Measurements from ENCODE around the gene CDH13. TPM values are rescaled to one million over a fixed set of nuclear protein-coding genes. Genes with fewer than 3 reads are reported as not detected.

The CDH13 gene
- total and polyA plus RNA-seq, 2 experiments from 2014 or later: 1.6 to 4.4 TPM

DNA sequence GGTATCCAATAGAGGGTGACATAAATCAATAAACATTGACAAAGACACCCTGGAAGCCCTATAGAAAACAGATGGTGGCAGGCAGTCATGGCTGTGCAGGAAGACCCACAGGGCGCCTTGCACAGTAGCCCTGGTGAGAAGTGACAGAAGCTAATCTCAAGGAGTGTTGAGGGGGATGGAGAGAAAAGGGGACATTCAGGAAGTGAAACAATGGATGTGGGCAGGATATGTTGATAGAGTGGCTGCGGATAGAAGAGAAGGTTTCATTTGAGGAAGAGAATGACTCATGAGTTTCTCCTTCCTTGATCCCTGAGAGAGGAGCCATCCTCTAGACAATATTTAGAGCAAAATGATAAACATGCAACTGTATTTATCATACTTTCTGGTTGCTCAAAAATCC is 712.2 kb downstream of the CDH13 start (continued):
- TF ChIP-seq, protein P1, sequence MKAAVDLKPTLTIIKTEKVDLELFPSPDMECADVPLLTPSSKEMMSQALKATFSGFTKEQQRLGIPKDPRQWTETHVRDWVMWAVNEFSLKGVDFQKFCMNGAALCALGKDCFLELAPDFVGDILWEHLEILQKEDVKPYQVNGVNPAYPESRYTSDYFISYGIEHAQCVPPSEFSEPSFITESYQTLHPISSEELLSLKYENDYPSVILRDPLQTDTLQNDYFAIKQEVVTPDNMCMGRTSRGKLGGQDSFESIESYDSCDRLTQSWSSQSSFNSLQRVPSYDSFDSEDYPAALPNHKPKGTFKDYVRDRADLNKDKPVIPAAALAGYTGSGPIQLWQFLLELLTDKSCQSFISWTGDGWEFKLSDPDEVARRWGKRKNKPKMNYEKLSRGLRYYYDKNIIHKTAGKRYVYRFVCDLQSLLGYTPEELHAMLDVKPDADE (IDR thresholded peaks at IDR 0.05): no peak
- TF ChIP-seq STAT1 (IDR thresholded peaks at IDR 0.05; ENCODE audit: unreplicated experiment) (no peak), CREB1 (CRISPR knock-in tag; IDR thresholded peaks at IDR 0.05; ENCODE audit: low read depth) (no peak), EZH2phosphoT487 (IDR thresholded peaks at IDR 0.05; ENCODE audit: unreplicated experiment) (no peak)
- TF ChIP-seq, protein P2, sequence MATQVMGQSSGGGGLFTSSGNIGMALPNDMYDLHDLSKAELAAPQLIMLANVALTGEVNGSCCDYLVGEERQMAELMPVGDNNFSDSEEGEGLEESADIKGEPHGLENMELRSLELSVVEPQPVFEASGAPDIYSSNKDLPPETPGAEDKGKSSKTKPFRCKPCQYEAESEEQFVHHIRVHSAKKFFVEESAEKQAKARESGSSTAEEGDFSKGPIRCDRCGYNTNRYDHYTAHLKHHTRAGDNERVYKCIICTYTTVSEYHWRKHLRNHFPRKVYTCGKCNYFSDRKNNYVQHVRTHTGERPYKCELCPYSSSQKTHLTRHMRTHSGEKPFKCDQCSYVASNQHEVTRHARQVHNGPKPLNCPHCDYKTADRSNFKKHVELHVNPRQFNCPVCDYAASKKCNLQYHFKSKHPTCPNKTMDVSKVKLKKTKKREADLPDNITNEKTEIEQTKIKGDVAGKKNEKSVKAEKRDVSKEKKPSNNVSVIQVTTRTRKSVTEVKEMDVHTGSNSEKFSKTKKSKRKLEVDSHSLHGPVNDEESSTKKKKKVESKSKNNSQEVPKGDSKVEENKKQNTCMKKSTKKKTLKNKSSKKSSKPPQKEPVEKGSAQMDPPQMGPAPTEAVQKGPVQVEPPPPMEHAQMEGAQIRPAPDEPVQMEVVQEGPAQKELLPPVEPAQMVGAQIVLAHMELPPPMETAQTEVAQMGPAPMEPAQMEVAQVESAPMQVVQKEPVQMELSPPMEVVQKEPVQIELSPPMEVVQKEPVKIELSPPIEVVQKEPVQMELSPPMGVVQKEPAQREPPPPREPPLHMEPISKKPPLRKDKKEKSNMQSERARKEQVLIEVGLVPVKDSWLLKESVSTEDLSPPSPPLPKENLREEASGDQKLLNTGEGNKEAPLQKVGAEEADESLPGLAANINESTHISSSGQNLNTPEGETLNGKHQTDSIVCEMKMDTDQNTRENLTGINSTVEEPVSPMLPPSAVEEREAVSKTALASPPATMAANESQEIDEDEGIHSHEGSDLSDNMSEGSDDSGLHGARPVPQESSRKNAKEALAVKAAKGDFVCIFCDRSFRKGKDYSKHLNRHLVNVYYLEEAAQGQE (IDR thresholded peaks at IDR 0.05; ENCODE audit: unreplicated experiment): no peak

DNA sequence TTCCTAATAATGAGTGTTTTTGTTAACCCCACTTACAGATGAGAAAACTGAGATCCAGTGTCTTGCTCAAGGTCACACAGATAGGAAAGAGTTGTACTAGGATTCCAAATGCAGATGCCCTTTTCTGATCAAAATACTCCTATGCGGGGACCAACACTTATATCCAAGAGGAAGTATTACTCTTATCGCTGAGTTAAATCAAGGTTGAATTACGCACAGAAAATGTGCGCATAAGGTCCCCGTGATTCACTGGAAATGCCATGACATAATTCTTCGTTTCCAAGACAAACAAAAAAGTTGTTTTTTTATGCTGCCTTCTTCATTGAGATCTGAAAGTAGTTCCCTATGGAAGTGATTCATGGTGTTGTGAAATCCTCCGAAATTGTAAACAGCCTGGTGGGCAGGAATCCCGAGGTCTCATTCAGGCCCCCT is 717.2 kb downstream of the CDH13 start:
- Histone ChIP-seq H2AFZ (no peak overlapping the region), H3K79me2 (replicated peaks; ENCODE audit: insufficient read depth) (no peaks in the 10 kb centered on the region), H3K4me3 (no peak overlapping the region), H3K36me3 (ENCODE audit: insufficient read depth) (no peaks in the 10 kb centered on the region), H4K20me1 (replicated peaks; ENCODE audit: insufficient read depth) (no peaks in the 10 kb centered on the region), H3K27ac (ENCODE audit: low read depth) (no peak overlapping the region), H3F3A (replicated peaks; ENCODE audit: low read depth) (no peaks in the 10 kb centered on the region), H3K4me2 (no peak overlapping the region), H3K9me2 (ENCODE audit: insufficient read depth) (peaks cover under 1% of the 10 kb centered on the region; the same call in 1 of the 2 replicates), H3K4me1 (ENCODE audit: insufficient read depth) (peaks cover 16% of the 10 kb centered on the region), H3K27me3 (ENCODE audit: insufficient read depth) (no peaks in the 10 kb centered on the region)
- Mint-ChIP-seq H3K4me3 (no peak overlapping the region), H3K36me3 (ENCODE audit: low read depth) (no peaks in the 10 kb centered on the region), H3K4me1 (peaks cover 13% of the 10 kb centered on the region), H3K27me3 (ENCODE audit: insufficient read depth, low read depth, poor library complexity) (no peaks in the 10 kb centered on the region), H3K27ac (0 out of 2 replicates have a peak overlapping the region, but pooled peaks have one; percentile 61), H3K9me3 (no peaks in the 10 kb centered on the region)
- no peak for ATAC-seq
- no peak for DNase-seq (ENCODE audit: low spot score)
- TF ChIP-seq CREB1 (CRISPR knock-in tag; IDR thresholded peaks at IDR 0.05; ENCODE audit: low read depth) (no peak), POLR2AphosphoS5 (IDR thresholded peaks at IDR 0.05; ENCODE audit: low read depth) (no peak), ZNF331 (CRISPR knock-in tag; IDR thresholded peaks at IDR 0.05; ENCODE audit: low read depth) (no peak), EZH2phosphoT487 (IDR thresholded peaks at IDR 0.05; ENCODE audit: unreplicated experiment) (no peak), EZH2 (IDR thresholded peaks at IDR 0.05; ENCODE audit: low read depth, unreplicated experiment) (no peak), JUNB (IDR thresholded peaks at IDR 0.05; ENCODE audit: unreplicated experiment) (no peak), ZNF114 (CRISPR knock-in tag; IDR thresholded peaks at IDR 0.05) (no peak)
- TF ChIP-seq, protein P2 (IDR thresholded peaks at IDR 0.05; ENCODE audit: unreplicated experiment): no peak
- TF ChIP-seq, protein P3, sequence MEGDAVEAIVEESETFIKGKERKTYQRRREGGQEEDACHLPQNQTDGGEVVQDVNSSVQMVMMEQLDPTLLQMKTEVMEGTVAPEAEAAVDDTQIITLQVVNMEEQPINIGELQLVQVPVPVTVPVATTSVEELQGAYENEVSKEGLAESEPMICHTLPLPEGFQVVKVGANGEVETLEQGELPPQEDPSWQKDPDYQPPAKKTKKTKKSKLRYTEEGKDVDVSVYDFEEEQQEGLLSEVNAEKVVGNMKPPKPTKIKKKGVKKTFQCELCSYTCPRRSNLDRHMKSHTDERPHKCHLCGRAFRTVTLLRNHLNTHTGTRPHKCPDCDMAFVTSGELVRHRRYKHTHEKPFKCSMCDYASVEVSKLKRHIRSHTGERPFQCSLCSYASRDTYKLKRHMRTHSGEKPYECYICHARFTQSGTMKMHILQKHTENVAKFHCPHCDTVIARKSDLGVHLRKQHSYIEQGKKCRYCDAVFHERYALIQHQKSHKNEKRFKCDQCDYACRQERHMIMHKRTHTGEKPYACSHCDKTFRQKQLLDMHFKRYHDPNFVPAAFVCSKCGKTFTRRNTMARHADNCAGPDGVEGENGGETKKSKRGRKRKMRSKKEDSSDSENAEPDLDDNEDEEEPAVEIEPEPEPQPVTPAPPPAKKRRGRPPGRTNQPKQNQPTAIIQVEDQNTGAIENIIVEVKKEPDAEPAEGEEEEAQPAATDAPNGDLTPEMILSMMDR (conservative IDR thresholded peaks at IDR 0.05; ENCODE audit: low read depth in 2 of 2): no peak

All from GM23338 (cell line).